Testis (tissue), 3 donors: ENCODE results near the gene TNPO2. TPM values are rescaled to one million over a fixed set of nuclear protein-coding genes. Genes with fewer than 3 reads are reported as not detected.
"Not testable (repeated sequence)": the region's sequence is repeated elsewhere in the genome, so short reads cannot be mapped to it uniquely, and the experiment has no call there.

Experiments
- DNase-seq: peaks from one replicate; pipeline ENCODE4 v3.0.0-alpha.2; 2019
- H3K27ac ChIP-seq, 2 donors: fragments of 200-600 bp; sonication (generic); one replicate each; pipeline ENCODE4 v1.5.1; 2019
- H3K27me3 ChIP-seq: fragments of 200-600 bp; sonication (generic); one replicate; pipeline ENCODE4 v1.5.1; 2019
- H3K36me3 ChIP-seq: fragments of 200-600 bp; sonication (generic); one replicate; pipeline ENCODE4 v1.5.1; 2017; ENCODE audit warnings: low read depth; ENCODE audit errors: missing control alignments
- H3K4me1 ChIP-seq: fragments of 200-600 bp; sonication (generic); one replicate; pipeline ENCODE4 v1.5.1; 2019
- H3K4me3 ChIP-seq, 2 donors: fragments of 200-600 bp; sonication (generic); one replicate each; pipeline ENCODE4 v1.5.1; 2017 to 2019
- H3K9me3 ChIP-seq: fragments of 200-600 bp; sonication (generic); one replicate; pipeline ENCODE4 v1.5.1; 2017
- POLR2A ChIP-seq: fragments of 450-650 bp; IDR thresholded peaks from one replicate; pipeline ENCODE4 v1.6.1; 2017; ENCODE audit warnings: antibody characterized with exemption, mild to moderate bottlenecking, moderate library complexity
- WGBS, 2 donors: methylation state at CpG; one replicate each; pipeline ENCODE4 v1.1.5; 2018; 5-methylcytosine and 5-hydroxymethylcytosine counted together
- intact Hi-C: fragments of 100-400 bp; cut with DNase I; formaldehyde crosslinking; loops from one replicate; pipeline ENCODE4 v1.15.1; 2023; ENCODE audit warnings: low total_unique reads
- polyA plus RNA-seq: library from polyadenylated mRNA; stranded (reverse); fragments of 350-450 nt; fragmentation: Illumina TruSeq; extraction: RNeasy Lipid Tissue Mini Kit (QIAGEN cat#74804); gene quantifications from one replicate; pipeline ENCODE4 v1.2.3, GENCODE V29; 2014; ENCODE audit warnings: low read depth, low replicate concordance; ENCODE audit not compliant: insufficient read depth
- total RNA-seq, 2 donors: library from RNA; depleted of rRNA; stranded (reverse); fragments of >200 nt; gene quantifications; one replicate each; pipeline ENCODE4 v1.2.3, GENCODE V29; 2016
- TF ChIP-seq, protein P1 (sequence below), 3 experiments: fragments of 450-650 bp in 2 of 3; fragments of 200-600 bp in 1 of 3; sonication (generic) in 1 of 3; IDR thresholded peaks; one replicate each; pipeline ENCODE4 v1.5.1; 2016 to 2019; ENCODE audit warnings: antibody characterized with exemption in 3 of 3, mild to moderate bottlenecking in 2 of 3, moderate library complexity in 1 of 3

Gene TNPO2
- total and polyA plus RNA-seq, 3 donors from 2014 or later = 103 to 129 (median 110) TPM

DNA sequence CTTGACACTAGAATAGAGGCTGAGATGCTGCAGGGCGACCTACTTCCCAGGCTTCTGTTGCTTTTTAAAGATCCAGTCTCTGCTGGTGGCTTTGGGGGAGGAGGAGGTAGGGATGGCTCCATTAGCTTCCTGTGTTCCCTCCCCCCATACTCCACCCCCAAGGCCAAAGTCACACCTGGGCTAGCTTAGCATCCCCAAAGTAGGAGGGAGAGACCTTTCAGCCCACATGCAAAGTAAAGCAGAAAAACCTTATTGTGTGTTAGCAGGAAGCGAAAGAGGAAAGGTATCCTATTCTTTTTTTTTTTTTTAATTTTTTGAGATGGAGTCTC is 3.2 kb upstream of the TNPO2 start:
- DNase-seq = no peak

DNA sequence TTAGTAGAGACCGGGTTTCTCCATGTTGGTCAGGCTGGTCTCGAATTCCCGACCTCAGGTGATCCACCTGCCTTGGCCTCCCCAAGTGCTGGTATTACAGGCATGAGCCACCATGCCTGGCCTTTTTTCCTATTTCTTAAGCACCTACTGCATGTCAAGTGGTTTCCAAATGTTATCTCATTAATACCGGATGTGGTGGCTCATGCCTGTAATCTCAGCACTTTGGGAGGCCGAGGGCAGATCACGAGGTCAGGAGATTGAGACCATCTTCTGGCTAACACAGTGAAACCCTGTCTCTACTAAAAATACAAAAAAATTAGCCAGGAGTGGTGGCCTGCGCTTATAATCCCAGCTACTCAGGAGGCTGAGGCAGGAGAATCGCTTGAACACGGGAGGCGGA is 1.9 kb upstream of the TNPO2 start:
- H3K9me3 ChIP-seq, intact Hi-C loops, H3K27me3 ChIP-seq, DNase-seq, H3K36me3 ChIP-seq, H3K27ac ChIP-seq, H3K4me3 ChIP-seq: not testable (repeated sequence)
- peaks cover 17% of the 10 kb centered on the region for H3K4me1 ChIP-seq
- WGBS, 2 donors = 85 to 91% methylated on average over 10 of the region's 10 CpGs

More for the DNA sequence above, 3.2 kb upstream of the TNPO2 start:
- H3K4me1 ChIP-seq = peaks cover 14% of the 10 kb centered on the region
- WGBS, 2 donors = 91 to 98% methylated on average over 2 of the region's 2 CpGs
- intact Hi-C loops = no loop called here
- TF ChIP-seq, protein P1, sequence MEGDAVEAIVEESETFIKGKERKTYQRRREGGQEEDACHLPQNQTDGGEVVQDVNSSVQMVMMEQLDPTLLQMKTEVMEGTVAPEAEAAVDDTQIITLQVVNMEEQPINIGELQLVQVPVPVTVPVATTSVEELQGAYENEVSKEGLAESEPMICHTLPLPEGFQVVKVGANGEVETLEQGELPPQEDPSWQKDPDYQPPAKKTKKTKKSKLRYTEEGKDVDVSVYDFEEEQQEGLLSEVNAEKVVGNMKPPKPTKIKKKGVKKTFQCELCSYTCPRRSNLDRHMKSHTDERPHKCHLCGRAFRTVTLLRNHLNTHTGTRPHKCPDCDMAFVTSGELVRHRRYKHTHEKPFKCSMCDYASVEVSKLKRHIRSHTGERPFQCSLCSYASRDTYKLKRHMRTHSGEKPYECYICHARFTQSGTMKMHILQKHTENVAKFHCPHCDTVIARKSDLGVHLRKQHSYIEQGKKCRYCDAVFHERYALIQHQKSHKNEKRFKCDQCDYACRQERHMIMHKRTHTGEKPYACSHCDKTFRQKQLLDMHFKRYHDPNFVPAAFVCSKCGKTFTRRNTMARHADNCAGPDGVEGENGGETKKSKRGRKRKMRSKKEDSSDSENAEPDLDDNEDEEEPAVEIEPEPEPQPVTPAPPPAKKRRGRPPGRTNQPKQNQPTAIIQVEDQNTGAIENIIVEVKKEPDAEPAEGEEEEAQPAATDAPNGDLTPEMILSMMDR (IDR thresholded peaks at IDR 0.05) = no peak
- TF ChIP-seq POLR2A = no peak
- no peaks in the 10 kb centered on the region for H3K36me3 ChIP-seq
- H3K4me3 ChIP-seq = no peak overlapping the region
- no peak overlapping the region for H3K27ac ChIP-seq
- H3K9me3 ChIP-seq = no peaks in the 10 kb centered on the region
- no peaks in the 10 kb centered on the region for H3K27me3 ChIP-seq

DNA sequence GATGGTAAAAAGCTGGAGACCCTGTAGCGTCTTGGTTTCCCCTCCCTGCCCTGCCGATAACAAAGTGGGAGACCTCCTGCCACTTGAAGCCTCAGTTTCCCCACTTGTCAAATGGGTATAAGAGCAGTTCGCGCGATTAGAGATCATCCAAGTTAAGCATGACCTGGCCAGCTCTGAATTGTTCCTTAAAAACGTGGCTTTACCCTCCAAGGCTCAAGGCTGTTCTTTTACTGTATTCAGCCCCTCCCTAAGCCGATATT is 421 bp downstream of the TNPO2 start:
- peak overlapping the region; percentile 2 to 95 for H3K27ac ChIP-seq
- TF ChIP-seq, protein P1 (IDR thresholded peaks at IDR 0.05) = no peak
- no peak for TF ChIP-seq POLR2A
- DNase-seq = no peak
- H3K27me3 ChIP-seq = no peaks in the 10 kb centered on the region
- peak overlapping the region; percentile 19 to 75 for H3K4me3 ChIP-seq
- H3K9me3 ChIP-seq = no peaks in the 10 kb centered on the region
- no peaks in the 10 kb centered on the region for H3K36me3 ChIP-seq
- intact Hi-C loops = no loop called here
- WGBS, 2 donors = 0 to 1% methylated on average over 7 of the region's 7 CpGs
- H3K4me1 ChIP-seq = peaks cover 22% of the 10 kb centered on the region

DNA sequence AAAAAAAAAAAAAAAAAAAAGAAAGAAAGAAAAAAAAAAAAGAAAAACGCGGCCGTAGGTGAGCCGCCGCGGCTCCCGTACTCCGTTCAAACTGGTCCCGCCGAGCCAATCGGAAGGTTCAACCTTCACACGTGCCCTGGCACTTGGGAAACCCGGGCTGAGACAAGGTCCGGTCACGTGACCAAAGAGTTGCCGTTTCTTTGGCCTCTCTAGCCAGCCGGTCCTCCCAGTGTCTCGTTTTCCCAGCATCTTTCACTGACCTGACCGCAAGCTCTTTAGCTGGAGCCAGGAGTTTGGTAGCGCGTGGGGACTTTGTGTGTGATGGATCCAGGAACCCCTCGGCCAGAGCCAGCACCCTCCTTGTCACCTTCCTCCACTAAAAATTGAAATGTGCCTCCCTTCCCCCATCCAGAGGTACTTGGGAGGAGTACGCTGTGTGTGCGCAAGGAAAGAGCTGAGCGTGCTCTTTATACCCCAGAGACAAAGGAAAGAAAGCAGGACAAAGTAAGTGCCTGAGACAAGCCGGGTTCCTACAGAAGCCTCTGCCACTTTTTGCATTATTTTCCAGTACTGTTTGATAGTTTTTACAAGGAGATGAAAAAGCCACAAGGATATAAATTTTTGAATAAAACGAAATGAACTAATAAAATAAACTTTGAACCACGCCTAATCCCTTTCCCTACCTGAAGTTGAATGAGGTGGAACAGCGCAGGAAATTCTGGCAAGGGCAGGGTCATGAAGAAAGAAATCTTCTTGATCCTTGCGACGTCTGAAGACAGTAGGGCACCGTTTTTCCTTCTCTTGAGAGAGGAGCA is 959 bp downstream of the TNPO2 start:
- Histone ChIP-seq H3K27ac (peak overlapping the region; percentile 88 to 95), H3K9me3 (no peaks in the 10 kb centered on the region), H3K27me3 (no peaks in the 10 kb centered on the region), H3K4me3 (peak overlapping the region; percentile 75 to 78), H3K36me3 (no peaks in the 10 kb centered on the region), H3K4me1 (peaks cover 22% of the 10 kb centered on the region)
- no peak for TF ChIP-seq POLR2A
- TF ChIP-seq, protein P1 (IDR thresholded peaks at IDR 0.05) = no peak
- 1% methylated on average over 30 to 32 of the region's 32 CpGs for WGBS, 2 donors
- intact Hi-C loops = no loop called here
- DNase-seq = peak; percentile 99

DNA sequence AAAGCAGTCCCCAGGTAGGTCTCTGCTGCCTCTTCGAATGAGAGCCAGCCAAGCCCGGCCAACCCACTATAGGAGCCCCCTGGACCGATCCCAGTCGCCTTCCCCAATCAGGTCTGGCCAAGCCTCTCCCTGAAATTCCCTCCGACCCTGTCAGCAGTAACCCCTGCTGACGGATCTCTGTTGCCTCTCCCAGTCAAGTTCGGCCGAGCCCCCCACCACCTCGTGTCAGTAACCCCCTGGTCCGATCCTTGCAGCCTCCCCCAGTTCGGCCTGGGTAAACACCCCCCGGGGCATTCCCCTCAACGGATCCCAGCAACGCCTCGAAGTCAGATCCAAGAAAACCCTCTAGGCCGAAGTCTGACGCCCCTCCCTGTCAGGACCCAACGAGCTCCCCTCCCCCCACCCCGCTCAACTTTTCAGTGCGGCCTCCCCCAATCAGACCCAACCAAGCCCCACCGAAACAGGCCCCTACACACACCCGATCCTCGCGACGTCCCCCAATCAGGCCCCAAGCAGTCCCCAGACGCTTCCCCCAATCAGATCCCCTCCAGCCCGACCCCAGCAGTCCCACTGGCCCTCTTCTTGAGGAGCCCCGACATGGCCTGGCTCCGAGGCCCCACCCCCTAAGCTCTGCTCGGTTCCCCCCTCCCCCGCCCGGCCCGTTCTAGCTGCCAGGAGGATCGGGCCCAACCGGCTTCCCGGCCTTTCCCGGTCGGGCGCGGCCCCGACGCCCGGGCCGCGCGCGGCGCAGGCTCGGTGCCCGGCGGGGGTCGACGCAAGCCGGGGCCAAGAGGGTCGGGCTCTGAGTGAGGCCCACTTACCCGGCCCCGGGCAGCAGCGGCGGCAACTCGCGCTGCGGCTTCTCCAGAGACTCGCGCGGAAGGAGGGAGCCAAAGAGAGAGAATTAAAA is 1.8 kb downstream of the TNPO2 start:
- H3K27ac ChIP-seq = peak overlapping the region; percentile 88 to 95
- no peaks in the 10 kb centered on the region for H3K36me3 ChIP-seq
- no peak for TF ChIP-seq POLR2A
- TF ChIP-seq, protein P1 (IDR thresholded peaks at IDR 0.05) = no peak
- DNase-seq = peak; percentile 73
- H3K4me1 ChIP-seq = peaks cover 22% of the 10 kb centered on the region
- H3K27me3 ChIP-seq = no peaks in the 10 kb centered on the region
- intact Hi-C loops = no loop called here
- no peaks in the 10 kb centered on the region for H3K9me3 ChIP-seq
- H3K4me3 ChIP-seq = peak overlapping the region; percentile 75 to 78
- 0 to 1% methylated on average over 19 to 31 of the region's 65 CpGs for WGBS, 2 donors
